VCaP (cell line): ENCODE measurements around the gene SAMSN1.

ENCODE experiments used
- H3K27ac ChIP-seq: fragments of 450-650 bp; 2 replicates; pipeline ENCODE4 v1.5.1; 2017
- TF ChIP-seq, protein P1 (sequence below): fragments of 450-650 bp; conservative IDR thresholded peaks from 2 replicates; pipeline ENCODE4 v1.5.1; 2017; ENCODE audit warnings: mild to moderate bottlenecking, moderate library complexity

The SAMSN1 gene

DNA sequence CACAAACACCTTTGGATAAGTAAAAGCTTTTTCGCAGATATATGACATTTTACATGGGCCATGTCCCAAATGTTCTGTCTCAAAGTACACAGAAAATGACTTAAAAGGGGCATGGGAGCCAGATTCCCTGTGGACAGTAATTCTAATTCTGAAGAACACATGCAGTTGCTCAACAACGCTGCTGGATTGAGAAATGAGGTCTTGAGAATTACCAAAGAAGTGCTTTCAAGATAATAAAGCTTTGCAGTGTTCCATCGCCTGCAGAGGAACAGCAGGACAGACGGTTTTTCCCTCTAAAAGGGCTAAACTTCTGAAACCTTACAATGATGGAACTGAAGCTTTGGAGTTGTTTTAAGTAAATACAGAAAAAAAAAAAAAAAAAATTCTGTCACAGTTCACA, 107.9 kb downstream of the SAMSN1 start:
- TF ChIP-seq, protein P1, sequence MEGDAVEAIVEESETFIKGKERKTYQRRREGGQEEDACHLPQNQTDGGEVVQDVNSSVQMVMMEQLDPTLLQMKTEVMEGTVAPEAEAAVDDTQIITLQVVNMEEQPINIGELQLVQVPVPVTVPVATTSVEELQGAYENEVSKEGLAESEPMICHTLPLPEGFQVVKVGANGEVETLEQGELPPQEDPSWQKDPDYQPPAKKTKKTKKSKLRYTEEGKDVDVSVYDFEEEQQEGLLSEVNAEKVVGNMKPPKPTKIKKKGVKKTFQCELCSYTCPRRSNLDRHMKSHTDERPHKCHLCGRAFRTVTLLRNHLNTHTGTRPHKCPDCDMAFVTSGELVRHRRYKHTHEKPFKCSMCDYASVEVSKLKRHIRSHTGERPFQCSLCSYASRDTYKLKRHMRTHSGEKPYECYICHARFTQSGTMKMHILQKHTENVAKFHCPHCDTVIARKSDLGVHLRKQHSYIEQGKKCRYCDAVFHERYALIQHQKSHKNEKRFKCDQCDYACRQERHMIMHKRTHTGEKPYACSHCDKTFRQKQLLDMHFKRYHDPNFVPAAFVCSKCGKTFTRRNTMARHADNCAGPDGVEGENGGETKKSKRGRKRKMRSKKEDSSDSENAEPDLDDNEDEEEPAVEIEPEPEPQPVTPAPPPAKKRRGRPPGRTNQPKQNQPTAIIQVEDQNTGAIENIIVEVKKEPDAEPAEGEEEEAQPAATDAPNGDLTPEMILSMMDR: no peak
- no peak overlapping the region for H3K27ac ChIP-seq

DNA sequence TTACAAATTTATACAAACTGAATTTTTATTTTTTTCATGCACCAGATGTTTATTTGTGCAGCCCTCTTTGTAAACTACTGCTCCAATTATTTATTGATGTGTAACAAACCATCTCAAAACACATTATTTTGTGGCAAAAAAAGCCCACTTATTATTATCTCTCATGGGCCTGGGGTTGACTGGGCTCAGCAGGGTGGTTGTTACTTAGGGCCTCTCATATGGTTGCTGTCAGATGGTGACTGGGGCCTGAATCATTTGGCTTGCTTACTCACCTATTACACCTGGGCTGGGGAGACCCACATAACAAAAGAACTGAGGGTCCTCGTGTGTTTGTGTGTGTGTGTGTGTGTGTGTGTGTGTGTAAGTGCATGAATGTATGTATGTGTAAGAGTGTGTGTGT, 110.7 kb downstream of the SAMSN1 start:
- H3K27ac ChIP-seq: no peak overlapping the region
- TF ChIP-seq, protein P1: no peak
